HFF-Myc (cell line): ENCODE data around the gene KRT84.

Experiments used
- DNase-seq: peaks from one replicate; pipeline ENCODE4 v3.0.0-alpha.2; 2011; ENCODE audit warnings: low read depth; ENCODE audit errors: extremely low read depth
- H3K4me3 ChIP-seq: replicated peaks from 2 replicates; pipeline ENCODE4 v1.5.1; 2011; ENCODE audit warnings: low read depth, mild to moderate bottlenecking, control low read depth, low read length
- TF ChIP-seq, protein P1 (sequence below): IDR thresholded peaks from 2 replicates; pipeline ENCODE4 v1.5.1; 2012; ENCODE audit warnings: mild to moderate bottlenecking, low read depth, low read length, control low read depth; ENCODE audit errors: missing control alignments

The KRT84 gene, protein sequence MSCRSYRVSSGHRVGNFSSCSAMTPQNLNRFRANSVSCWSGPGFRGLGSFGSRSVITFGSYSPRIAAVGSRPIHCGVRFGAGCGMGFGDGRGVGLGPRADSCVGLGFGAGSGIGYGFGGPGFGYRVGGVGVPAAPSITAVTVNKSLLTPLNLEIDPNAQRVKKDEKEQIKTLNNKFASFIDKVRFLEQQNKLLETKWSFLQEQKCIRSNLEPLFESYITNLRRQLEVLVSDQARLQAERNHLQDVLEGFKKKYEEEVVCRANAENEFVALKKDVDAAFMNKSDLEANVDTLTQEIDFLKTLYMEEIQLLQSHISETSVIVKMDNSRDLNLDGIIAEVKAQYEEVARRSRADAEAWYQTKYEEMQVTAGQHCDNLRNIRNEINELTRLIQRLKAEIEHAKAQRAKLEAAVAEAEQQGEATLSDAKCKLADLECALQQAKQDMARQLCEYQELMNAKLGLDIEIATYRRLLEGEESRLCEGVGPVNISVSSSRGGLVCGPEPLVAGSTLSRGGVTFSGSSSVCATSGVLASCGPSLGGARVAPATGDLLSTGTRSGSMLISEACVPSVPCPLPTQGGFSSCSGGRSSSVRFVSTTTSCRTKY

DNA sequence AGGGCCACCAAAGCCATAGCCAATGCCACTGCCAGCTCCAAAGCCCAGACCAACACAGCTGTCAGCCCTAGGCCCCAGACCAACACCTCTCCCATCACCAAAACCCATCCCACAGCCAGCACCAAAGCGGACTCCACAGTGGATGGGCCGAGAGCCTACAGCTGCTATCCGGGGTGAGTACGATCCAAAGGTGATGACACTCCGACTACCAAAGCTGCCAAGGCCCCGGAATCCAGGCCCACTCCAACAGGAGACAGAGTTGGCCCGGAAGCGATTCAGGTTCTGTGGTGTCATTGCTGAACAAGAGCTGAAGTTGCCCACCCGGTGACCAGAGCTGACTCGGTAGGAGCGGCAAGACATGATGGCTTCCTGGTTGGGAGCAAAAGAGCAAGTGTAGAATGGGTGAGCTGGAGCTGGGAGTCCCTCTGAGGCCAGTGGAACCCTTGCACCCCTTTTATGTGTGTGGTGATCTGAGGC, at the start of gene KRT84:
Gene KRT84, minus strand, starts transcription at position 427 of the 477 bp plus-strand sequence. Its CDS starts 67 bp downstream, at position 360.
- TF ChIP-seq, protein P1, sequence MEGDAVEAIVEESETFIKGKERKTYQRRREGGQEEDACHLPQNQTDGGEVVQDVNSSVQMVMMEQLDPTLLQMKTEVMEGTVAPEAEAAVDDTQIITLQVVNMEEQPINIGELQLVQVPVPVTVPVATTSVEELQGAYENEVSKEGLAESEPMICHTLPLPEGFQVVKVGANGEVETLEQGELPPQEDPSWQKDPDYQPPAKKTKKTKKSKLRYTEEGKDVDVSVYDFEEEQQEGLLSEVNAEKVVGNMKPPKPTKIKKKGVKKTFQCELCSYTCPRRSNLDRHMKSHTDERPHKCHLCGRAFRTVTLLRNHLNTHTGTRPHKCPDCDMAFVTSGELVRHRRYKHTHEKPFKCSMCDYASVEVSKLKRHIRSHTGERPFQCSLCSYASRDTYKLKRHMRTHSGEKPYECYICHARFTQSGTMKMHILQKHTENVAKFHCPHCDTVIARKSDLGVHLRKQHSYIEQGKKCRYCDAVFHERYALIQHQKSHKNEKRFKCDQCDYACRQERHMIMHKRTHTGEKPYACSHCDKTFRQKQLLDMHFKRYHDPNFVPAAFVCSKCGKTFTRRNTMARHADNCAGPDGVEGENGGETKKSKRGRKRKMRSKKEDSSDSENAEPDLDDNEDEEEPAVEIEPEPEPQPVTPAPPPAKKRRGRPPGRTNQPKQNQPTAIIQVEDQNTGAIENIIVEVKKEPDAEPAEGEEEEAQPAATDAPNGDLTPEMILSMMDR: no peak
- no peak for DNase-seq
- no peak within 1 kb of the TSS for H3K4me3 ChIP-seq

DNA sequence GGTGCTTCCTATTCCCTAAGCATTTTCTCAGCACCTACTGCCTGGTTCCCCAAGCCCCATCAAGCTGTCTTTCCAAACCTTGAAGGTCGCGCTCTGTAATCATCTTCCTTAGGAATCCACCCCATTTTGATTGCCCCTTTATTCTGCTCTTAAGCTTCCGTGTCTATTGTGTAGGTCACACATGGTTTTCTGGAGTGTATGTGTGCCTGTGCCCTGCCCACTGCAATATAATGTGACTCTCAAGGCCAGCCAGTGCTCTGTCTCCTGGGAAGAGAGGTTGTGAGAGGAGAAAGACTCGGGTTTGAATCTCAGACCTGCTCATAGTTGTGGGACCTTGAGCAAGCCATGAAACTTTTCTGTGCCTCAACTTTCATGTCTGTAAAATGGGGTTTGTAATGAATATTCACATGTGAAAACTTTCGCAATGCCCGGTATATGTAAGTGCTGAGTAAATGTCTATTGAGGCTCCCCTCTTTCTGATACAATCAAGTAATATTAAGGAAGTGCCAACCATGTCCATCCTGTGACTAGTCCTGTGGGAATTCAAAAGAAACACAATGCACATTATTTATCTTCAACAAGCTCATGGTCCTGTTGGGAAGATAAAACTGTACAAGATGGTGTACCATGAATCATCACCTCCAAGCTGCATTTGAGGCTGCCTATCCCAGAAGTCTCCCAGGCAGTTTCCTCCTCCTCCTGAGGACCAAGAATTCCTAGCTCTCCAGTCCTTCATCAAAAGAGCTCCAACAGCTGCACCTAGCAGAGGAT, 49.5 kb upstream of the KRT84 start:
- no peak for DNase-seq
- TF ChIP-seq, protein P1: no peak
- H3K4me3 ChIP-seq: no peak overlapping the region

DNA sequence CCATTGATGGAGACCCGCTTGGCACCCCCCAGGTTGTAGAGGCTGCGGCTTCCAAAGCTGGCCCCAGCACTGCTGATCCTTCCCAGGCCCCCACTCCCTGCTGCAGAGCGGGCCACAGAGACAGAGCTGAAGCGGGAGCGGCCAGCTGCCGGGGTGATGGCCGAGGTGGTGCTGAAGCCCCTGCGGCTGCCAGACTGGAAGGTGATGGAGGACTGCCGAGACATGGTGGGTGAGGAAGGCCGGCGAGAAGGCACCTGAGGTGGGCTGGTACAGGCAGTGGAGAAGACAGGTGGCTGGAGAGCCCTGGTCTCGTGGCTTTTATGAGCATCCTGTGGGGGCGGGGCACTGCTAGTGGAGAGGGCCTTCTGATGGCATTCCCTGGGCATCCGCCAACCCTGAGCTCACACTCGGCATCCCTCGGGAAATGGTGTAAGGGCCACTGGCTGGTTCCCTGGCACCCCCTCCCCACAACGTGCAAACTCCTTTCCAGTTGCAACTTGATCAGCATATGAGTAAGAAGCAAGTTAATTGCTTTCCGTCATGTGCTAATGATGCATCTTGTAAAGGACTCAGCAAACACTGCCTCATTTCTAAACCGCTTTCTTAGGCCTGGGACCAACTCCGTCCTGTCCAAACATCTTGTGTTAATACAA, 48.8 kb upstream of the KRT84 start, which contains the start of gene KRT75:
Gene KRT75, minus strand, starts transcription at position 291 of the 653 bp plus-strand sequence. Its CDS starts 67 bp downstream, at position 224.
- TF ChIP-seq, protein P1: no peak

DNA sequence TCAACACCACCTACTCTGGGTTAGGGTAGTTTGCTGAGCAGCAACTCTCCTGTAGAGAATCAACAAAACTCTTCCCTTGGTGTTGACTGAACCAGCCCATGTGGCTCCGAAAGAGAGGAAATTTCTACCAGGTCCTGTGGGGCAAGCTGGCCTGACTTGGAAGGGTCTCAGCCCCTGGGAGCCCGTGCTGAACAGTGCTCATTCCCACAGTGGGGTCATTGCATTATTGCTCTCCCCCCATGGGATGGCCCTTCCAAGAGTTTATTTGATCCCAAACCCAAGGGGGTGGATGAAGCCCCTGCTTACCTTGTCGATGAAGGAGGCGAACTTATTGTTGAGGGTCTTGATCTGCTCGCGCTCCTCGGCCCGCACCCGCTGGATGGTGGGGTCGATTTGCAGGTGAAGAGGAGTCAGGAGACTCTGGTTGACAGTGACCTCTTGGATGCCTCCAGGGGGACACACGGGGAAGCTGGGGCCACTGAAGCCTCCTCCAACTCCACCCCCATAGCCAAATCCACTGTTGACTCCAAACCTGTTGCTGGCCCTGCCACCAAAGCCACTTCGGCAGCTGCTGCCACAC, 48.1 kb upstream of the KRT84 start:
- TF ChIP-seq, protein P1: no peak
- no peak overlapping the region for H3K4me3 ChIP-seq
- no peak for DNase-seq

More for the DNA sequence above, 48.8 kb upstream of the KRT84 start, which contains the start of gene KRT75:
- no peak for DNase-seq
- H3K4me3 ChIP-seq: no peak within 1 kb of the TSS

DNA sequence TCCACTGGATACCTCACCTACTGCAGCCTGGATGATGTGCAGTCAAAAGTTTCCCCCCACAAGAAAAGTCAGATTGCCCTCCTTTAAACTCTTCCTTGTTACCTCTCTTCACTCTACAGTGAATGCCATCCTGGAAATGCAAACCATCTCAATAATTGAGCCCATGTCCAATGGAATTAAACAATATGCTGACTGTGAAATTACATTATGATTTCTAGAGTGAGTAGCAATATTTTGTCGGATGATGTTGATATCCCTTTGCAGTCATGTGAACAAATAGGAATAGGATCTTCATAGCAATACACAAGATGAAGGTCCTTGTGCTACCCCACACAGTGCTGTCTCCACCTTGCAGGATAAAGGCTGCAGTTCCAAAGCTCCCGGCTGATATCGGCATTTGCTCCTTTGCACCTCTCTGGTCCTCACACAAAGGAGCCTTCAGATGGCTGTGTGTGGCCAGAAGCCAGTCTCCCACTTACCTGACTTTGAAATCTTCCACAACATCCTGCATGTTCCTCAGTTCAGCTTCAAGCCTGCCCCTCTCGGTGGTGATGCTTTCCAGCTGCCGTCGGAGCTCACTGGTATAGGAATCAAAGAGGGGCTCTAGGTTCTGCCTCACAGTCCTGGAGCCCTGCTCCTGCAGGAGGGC, 47.2 kb upstream of the KRT84 start:
- H3K4me3 ChIP-seq: no peak overlapping the region
- DNase-seq: no peak
- TF ChIP-seq, protein P1: no peak
